Measurements from ENCODE around the gene IGLON5.

DNA sequence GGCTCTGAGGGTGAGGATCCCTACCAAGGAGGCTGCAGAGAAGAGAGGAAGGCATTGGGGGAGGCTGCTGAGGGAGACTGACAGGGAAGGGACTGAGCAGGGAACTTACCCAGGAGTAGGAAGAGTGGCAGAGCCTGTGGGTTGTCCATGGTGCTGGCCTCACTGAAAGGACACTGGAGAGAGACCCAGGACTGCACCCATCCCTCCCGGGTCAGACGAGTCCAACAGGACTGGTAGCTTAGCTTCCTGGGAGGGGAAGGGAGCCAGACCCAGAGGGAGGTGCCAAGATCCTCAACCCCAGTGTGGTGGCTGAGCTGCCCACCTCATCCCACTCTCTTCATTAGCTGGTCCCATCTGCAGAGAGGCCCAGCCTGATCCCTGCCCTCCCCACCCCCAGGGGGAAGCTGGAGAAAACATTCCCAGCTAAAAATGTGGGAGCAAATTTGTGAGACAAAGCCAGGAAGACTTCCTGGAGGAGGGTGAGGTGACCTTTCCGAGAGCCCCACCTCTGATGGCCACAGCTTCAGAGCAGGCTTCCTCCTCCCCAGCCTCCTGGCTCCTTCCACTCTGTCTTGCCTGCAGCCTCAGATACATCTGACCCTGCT is 30.6 kb downstream of the IGLON5 start, which contains the start of gene VSIG10L:
- TF ChIP-seq, protein P1, sequence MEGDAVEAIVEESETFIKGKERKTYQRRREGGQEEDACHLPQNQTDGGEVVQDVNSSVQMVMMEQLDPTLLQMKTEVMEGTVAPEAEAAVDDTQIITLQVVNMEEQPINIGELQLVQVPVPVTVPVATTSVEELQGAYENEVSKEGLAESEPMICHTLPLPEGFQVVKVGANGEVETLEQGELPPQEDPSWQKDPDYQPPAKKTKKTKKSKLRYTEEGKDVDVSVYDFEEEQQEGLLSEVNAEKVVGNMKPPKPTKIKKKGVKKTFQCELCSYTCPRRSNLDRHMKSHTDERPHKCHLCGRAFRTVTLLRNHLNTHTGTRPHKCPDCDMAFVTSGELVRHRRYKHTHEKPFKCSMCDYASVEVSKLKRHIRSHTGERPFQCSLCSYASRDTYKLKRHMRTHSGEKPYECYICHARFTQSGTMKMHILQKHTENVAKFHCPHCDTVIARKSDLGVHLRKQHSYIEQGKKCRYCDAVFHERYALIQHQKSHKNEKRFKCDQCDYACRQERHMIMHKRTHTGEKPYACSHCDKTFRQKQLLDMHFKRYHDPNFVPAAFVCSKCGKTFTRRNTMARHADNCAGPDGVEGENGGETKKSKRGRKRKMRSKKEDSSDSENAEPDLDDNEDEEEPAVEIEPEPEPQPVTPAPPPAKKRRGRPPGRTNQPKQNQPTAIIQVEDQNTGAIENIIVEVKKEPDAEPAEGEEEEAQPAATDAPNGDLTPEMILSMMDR (IDR thresholded peaks at IDR 0.05): no peak
- TF ChIP-seq POLR2AphosphoS5 (IDR thresholded peaks at IDR 0.05): no peak
- no peak for TF ChIP-seq EP300 (IDR thresholded peaks at IDR 0.05)
- TF ChIP-seq POLR2A (IDR thresholded peaks at IDR 0.05): no peak
